HEK293T (cell line): ENCODE measurements around the gene LRRC28.

Experiments used
- CTCF ChIA-PET: fragments of 350-600 bp; formaldehyde crosslinking; extraction: SDS; loops from one replicate; lab custom pipeline; 2021; ENCODE audit warnings: antibody characterized with exemption, inconsistent platforms; lab: Yijun Ruan, JAX
- POLR2A ChIA-PET: fragments of 350-600 bp; formaldehyde crosslinking; extraction: SDS; loops from one replicate; lab custom pipeline; 2020; ENCODE audit warnings: antibody characterized with exemption, inconsistent platforms; lab: Yijun Ruan, JAX
- DNase-seq: peaks from one replicate; pipeline ENCODE4 v3.0.0; 2012; ENCODE audit warnings: mixed read lengths; ENCODE audit errors: extremely low spot score
- ARNT ChIP-seq: fragments of 450-650 bp; IDR thresholded peaks from 2 replicates; pipeline ENCODE4 v1.6.1; 2017; ENCODE audit warnings: mild to moderate bottlenecking
- BHLHE40 ChIP-seq: fragments of 450-650 bp; IDR thresholded peaks from 2 replicates; pipeline ENCODE4 v1.6.1; 2016; ENCODE audit warnings: mild to moderate bottlenecking, moderate library complexity, borderline replicate concordance
- CTBP1 ChIP-seq: fragments of 450-650 bp; IDR thresholded peaks from 2 replicates; pipeline ENCODE4 v1.6.1; 2016; ENCODE audit warnings: borderline replicate concordance
- ELF4 ChIP-seq: fragments of 450-650 bp; IDR thresholded peaks from 2 replicates; pipeline ENCODE4 v1.6.1; 2017; ENCODE audit warnings: antibody characterized with exemption
- FOXA1 ChIP-seq: fragments of 450-650 bp; IDR thresholded peaks from 2 replicates; pipeline ENCODE4 v1.6.1; 2016; ENCODE audit warnings: mild to moderate bottlenecking
- FOXK2 ChIP-seq: fragments of 450-650 bp; IDR thresholded peaks from 2 replicates; pipeline ENCODE4 v1.6.1; 2016; ENCODE audit warnings: mild to moderate bottlenecking
- FOXM1 ChIP-seq: fragments of 450-650 bp; IDR thresholded peaks from 2 replicates; pipeline ENCODE4 v1.6.1; 2017; ENCODE audit warnings: mild to moderate bottlenecking, borderline replicate concordance
- HDGF ChIP-seq: fragments of 450-650 bp; IDR thresholded peaks from 2 replicates; pipeline ENCODE4 v1.6.1; 2017; ENCODE audit warnings: antibody characterized with exemption, borderline replicate concordance
- L3MBTL2 ChIP-seq: fragments of 450-650 bp; conservative IDR thresholded peaks from 2 replicates; pipeline ENCODE4 v1.6.1; 2016; ENCODE audit warnings: mild to moderate bottlenecking
- LEF1 ChIP-seq: fragments of 450-650 bp; IDR thresholded peaks from 2 replicates; pipeline ENCODE4 v1.6.1; 2017; ENCODE audit warnings: mild to moderate bottlenecking, borderline replicate concordance
- NFRKB ChIP-seq: fragments of 450-650 bp; IDR thresholded peaks from 2 replicates; pipeline ENCODE4 v1.6.1; 2016; ENCODE audit warnings: mild to moderate bottlenecking, moderate library complexity
- PKNOX1 ChIP-seq: fragments of 450-650 bp; IDR thresholded peaks from 2 replicates; pipeline ENCODE4 v1.6.1; 2016
- SP1 ChIP-seq: fragments of 450-650 bp; IDR thresholded peaks from 2 replicates; pipeline ENCODE4 v1.6.1; 2017
- SUZ12 ChIP-seq: fragments of 450-650 bp; IDR thresholded peaks from 2 replicates; pipeline ENCODE4 v1.6.1; 2016; ENCODE audit warnings: mild to moderate bottlenecking
- TARDBP ChIP-seq: fragments of 450-650 bp; IDR thresholded peaks from 2 replicates; pipeline ENCODE4 v1.6.1; 2016
- ZNF384 ChIP-seq: fragments of 450-650 bp; IDR thresholded peaks from 2 replicates; pipeline ENCODE4 v1.6.1; 2016

LRRC28 gene

GRCh38 chr15:99435113-99435695 is 183.9 kb downstream of the LRRC28 start:
- no peak for TF ChIP-seq TARDBP
- TF ChIP-seq LEF1 = no peak
- TF ChIP-seq FOXM1 = no peak
- no peak for TF ChIP-seq NFRKB
- no peak for TF ChIP-seq BHLHE40
- no peak for TF ChIP-seq L3MBTL2
- no peak for TF ChIP-seq SP1
- TF ChIP-seq CTBP1 = no peak
- no peak for TF ChIP-seq ARNT
- no peak for TF ChIP-seq ZNF384
- no peak for TF ChIP-seq FOXA1
- TF ChIP-seq ELF4 = no peak
- no peak for TF ChIP-seq FOXK2
- ChIA-PET POLR2A (no interaction called here), CTCF (interaction anchor here (1.3 kb wide), 1 partner anchor 269 kb away, joined by 5 read pairs; no protein-coding TSS in a partner anchor)
- DNase-seq = no peak

- ChIA-PET POLR2A (no interaction called here), CTCF (no interaction called here)
- no peak for DNase-seq
- TF ChIP-seq SUZ12 (no peak), ELF4 (no peak), NFRKB (no peak), ZNF384 (no peak), HDGF (no peak), BHLHE40 (no peak), TARDBP (no peak)
Measured at GRCh38 chr15:99435877-99436541, 184.7 kb downstream of the LRRC28 start.

GRCh38 chr15:99436542-99437314 is 185.4 kb downstream of the LRRC28 start:
- POLR2A ChIA-PET = no interaction called here

GRCh38 chr15:99437315-99438223 is 186.3 kb downstream of the LRRC28 start:
- POLR2A ChIA-PET = no interaction called here
- no peak for DNase-seq
- CTCF ChIA-PET = interaction anchor here (0.6 kb wide), 1 partner anchor 1534 kb away, joined by 3 read pairs; no protein-coding TSS in a partner anchor
- no peak for TF ChIP-seq L3MBTL2

More at GRCh38 chr15:99436542-99437314, 185.4 kb downstream of the LRRC28 start:
- CTCF ChIA-PET = interaction anchor here (0.6 kb wide), 1 partner anchor 1535 kb away, joined by 3 read pairs; no protein-coding TSS in a partner anchor
- no peak for DNase-seq
- no peak for TF ChIP-seq NFRKB
- no peak for TF ChIP-seq TARDBP
- no peak for TF ChIP-seq ELF4
- no peak for TF ChIP-seq SUZ12
- TF ChIP-seq CTBP1 = no peak
- no peak for TF ChIP-seq FOXA1
- TF ChIP-seq HDGF = no peak
- no peak for TF ChIP-seq LEF1
- no peak for TF ChIP-seq FOXK2
- TF ChIP-seq ARNT = no peak
- TF ChIP-seq PKNOX1 = no peak
- no peak for TF ChIP-seq FOXM1
- TF ChIP-seq SP1 = no peak
- TF ChIP-seq ZNF384 = no peak
- no peak for TF ChIP-seq BHLHE40

- TF ChIP-seq NFRKB = no peak
- TF ChIP-seq FOXK2 = no peak
- no peak for TF ChIP-seq TARDBP
- TF ChIP-seq ZNF384 = no peak
- TF ChIP-seq LEF1 = no peak
- no peak for TF ChIP-seq FOXA1
- TF ChIP-seq HDGF = no peak
- no peak for TF ChIP-seq ELF4
- no peak for TF ChIP-seq BHLHE40
- no peak for TF ChIP-seq CTBP1
- no peak for TF ChIP-seq SUZ12
- POLR2A ChIA-PET = no interaction called here
- CTCF ChIA-PET = no interaction called here
- no peak for DNase-seq
Measured at GRCh38 chr15:99438224-99438585, 186.9 kb downstream of the LRRC28 start.

- no peak for DNase-seq
- no peak for TF ChIP-seq PKNOX1
- no peak for TF ChIP-seq LEF1
- TF ChIP-seq SP1 = no peak
- CTCF ChIA-PET = interaction anchor here (0.7 kb wide), 1 partner anchor 54 kb away, joined by 6 read pairs; no protein-coding TSS in a partner anchor
- POLR2A ChIA-PET = no interaction called here
Measured at GRCh38 chr15:99438691-99439523, 187.6 kb downstream of the LRRC28 start.
